ENCODE results near the gene IRF5. TPM values are rescaled to one million over a fixed set of nuclear protein-coding genes. Genes with fewer than 3 reads are reported as not detected.
"Not testable (repeated sequence)": the region's sequence is repeated elsewhere in the genome, so short reads cannot be mapped to it uniquely, and the experiment has no call there.

The IRF5 gene
- total RNA-seq, 1 experiment from 2014 or later, result 0.16 TPM

DNA sequence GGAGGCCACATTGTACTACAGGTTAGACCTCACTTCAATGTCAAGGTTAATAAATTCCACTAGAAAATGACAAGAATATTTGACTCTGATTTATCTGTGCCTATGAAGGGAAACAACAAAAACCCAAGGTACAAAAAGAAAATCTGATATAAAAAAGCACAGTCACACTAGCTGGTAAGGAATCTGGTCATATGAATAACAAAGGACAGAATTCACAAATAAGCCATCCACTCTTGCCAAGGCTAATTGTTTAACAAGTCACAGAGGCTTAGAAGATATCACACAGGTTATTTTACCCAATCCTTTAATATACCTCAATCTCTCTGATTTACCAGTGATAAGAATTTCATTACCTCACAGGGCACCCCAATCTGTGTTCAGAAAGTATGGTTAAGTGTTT, 47.9 kb downstream of the IRF5 start:
- Histone ChIP-seq H3K27ac (no peak overlapping the region), H3K4me1 (no peaks in the 10 kb centered on the region), H3K9me3 (replicated peaks) (no peaks in the 10 kb centered on the region), H3K4me3 (no peak overlapping the region), H3K27me3 (no peaks in the 10 kb centered on the region), H3K36me3 (peaks cover 60% of the 10 kb centered on the region)
- DNase-seq, result no peak

DNA sequence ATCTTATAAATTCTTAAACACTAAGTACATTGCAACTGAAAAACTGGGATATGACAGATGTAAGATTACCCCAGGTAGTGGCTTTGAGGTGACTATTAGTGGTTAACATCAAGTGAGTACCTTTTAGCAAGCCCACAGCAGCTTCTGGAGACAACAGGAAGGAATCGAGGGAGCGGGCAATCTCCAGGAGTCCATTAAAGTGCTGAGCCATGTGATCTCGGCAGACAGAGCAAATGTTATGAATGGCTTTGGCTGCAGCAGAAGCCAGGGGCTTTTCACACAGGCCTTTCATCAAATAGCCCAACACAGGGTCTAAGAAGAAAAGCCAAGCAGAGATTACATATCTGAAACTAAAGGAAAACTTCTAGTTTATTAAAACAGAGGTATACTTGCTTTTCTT, 48.9 kb downstream of the IRF5 start:
- Histone ChIP-seq H3K9me3 (replicated peaks) (no peaks in the 10 kb centered on the region), H3K27me3 (no peaks in the 10 kb centered on the region), H3K4me1 (no peaks in the 10 kb centered on the region), H3K27ac (no peak overlapping the region), H3K4me3 (no peak overlapping the region), H3K36me3 (peaks cover 52% of the 10 kb centered on the region)
- DNase-seq, result no peak

DNA sequence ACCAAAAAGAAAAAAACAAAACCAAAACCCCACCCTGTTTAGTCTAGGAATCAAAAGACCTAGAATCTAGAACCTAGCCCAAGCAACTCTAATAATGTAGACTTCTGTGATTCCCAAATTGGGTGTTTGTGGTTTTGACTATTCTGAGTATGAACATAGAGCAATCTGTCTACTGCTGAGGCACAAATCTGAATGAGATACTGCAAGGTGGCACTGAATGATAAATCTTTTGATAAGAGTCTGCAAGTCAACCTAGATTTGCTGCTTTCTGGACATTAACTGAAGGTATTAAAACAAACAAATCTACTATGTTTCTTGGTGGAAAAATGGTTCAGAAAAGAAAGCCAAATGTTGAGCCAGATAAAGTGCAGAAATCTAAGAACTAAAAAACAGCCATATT, 50.6 kb downstream of the IRF5 start:
- Histone ChIP-seq H3K27me3 (no peaks in the 10 kb centered on the region), H3K4me3 (no peak overlapping the region), H3K36me3 (peaks cover 55% of the 10 kb centered on the region), H3K27ac (no peak overlapping the region), H3K4me1 (no peaks in the 10 kb centered on the region), H3K9me3 (replicated peaks) (no peaks in the 10 kb centered on the region)
- no peak for DNase-seq

DNA sequence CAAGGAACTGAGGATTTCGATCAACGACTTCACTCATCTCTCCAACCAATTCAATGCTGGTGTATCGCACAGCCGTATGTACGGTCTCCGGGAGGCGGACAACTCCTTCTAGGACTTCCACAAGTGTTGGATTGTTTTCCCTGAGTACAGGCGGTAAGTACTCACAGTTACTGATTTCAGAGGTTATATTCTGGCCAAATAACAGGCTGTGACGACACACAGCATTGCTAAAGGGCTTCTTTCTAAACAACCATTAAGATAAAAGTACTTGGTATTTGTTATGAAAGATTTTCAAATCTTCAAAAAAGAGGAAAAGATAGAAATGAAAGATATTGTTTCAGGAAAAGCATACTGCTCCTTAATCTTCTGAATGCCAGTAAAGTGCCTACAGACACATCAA, 52.2 kb downstream of the IRF5 start:
- peaks cover 52% of the 10 kb centered on the region for H3K36me3 ChIP-seq

DNA sequence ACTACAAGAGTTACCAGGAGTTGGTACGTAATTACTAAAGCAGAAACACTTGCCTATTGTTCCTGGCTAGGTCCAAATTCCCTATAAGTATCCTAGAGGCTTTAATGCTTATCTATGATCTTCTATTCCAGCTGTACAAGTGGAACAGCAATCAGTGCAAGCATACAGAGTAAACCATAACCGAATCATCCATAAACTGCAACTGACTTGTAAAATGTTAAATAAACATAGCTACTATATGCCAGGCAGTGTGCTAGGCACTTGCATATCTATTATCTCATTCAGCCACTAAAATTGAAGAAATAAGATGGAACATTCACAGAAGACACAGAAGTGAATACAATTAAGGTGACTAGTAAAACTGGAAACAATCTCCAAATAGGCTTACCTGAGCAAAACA, 55.7 kb downstream of the IRF5 start:
- no peaks in the 10 kb centered on the region for H3K9me3 ChIP-seq (replicated peaks)
- no peak overlapping the region for H3K4me3 ChIP-seq
- no peaks in the 10 kb centered on the region for H3K4me1 ChIP-seq
- H3K36me3 ChIP-seq, result peaks cover 49% of the 10 kb centered on the region
- no peak overlapping the region for H3K27ac ChIP-seq
- H3K27me3 ChIP-seq, result no peaks in the 10 kb centered on the region
- DNase-seq, result no peak

More for the DNA sequence above, 52.2 kb downstream of the IRF5 start:
- H3K4me1 ChIP-seq, result no peaks in the 10 kb centered on the region
- no peak for DNase-seq
- no peaks in the 10 kb centered on the region for H3K9me3 ChIP-seq (replicated peaks)
- no peaks in the 10 kb centered on the region for H3K27me3 ChIP-seq
- H3K4me3 ChIP-seq, result no peak overlapping the region
- H3K27ac ChIP-seq, result no peak overlapping the region

DNA sequence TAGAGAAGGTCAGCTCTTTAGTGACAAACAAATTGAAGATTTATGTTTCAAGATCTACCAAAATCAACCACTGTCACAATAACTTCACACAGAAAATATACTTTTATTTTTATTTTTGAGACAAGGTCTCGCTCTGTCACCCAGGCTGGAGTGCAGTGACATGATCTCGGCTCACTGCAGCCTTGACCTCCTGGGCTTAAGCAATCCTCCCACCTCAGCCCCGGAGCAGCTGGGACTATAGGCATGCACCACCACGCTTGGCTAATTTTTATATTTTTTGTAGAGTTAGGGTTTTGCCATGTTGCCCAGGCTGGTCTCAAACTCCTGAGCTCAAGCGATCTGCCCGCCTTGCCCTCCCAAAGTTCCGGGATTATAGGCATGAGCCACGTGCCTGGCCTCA, 56.8 kb downstream of the IRF5 start:
- H3K4me1 ChIP-seq; H3K9me3 ChIP-seq (replicated peaks); H3K27ac ChIP-seq; DNase-seq; H3K4me3 ChIP-seq; H3K27me3 ChIP-seq: not testable (repeated sequence)
- peaks cover 49% of the 10 kb centered on the region for H3K36me3 ChIP-seq

DNA sequence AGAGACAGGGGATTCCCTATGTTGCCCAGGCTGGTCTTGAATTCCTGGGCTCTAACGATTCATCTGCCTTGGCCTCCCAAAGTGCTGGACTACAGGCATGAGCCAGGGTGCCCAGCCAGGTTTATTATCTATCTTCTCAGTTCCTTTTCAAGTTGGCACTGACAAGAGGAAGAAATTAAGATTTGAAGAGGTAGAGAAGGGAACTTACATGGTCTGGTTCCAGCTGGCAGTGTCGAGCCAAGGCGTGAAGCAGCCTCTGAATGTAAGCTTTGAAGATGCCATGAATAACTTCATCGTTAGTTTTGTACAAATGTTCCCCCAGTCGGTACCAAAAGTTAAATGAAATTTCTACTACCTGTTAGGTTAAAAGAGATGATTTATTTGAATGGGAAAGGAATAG, 59.5 kb downstream of the IRF5 start:
- no peak overlapping the region for H3K27ac ChIP-seq
- peaks cover 55% of the 10 kb centered on the region for H3K36me3 ChIP-seq
- H3K4me1 ChIP-seq, result no peaks in the 10 kb centered on the region
- no peaks in the 10 kb centered on the region for H3K27me3 ChIP-seq
- H3K9me3 ChIP-seq (replicated peaks), result no peaks in the 10 kb centered on the region
- no peak overlapping the region for H3K4me3 ChIP-seq
- DNase-seq, result no peak

Other genes starting within 250 kb of the IRF5 start
- 290 and 291 TPM in 2 replicates for gene CALU, start 198.6 kb upstream of the IRF5 start, total RNA-seq (2014; rRNA removed; shearing (Covaris generic))
- gene OPN1SW, start 162.1 kb upstream of the IRF5 start, total RNA-seq (2014; rRNA removed; shearing (Covaris generic)), result not detected in 2 replicates
- gene CCDC136, start 146.0 kb upstream of the IRF5 start, total RNA-seq (2014; rRNA removed; shearing (Covaris generic)), result 11.8 and 16.5 TPM in 2 replicates
- 158 and 172 TPM in 2 replicates for gene FLNC, start 107.5 kb upstream of the IRF5 start, total RNA-seq (2014; rRNA removed; shearing (Covaris generic))
- gene ATP6V1F, start 75.1 kb upstream of the IRF5 start, total RNA-seq (2014; rRNA removed; shearing (Covaris generic)), result 95.8 and 115 TPM in 2 replicates
- gene KCP, start 27.2 kb upstream of the IRF5 start, total RNA-seq (2014; rRNA removed; shearing (Covaris generic)), result 0.20 and 0.38 TPM in 2 replicates
- 80.2 and 82.3 TPM in 2 replicates for gene TNPO3, start 117.2 kb downstream of the IRF5 start, total RNA-seq (2014; rRNA removed; shearing (Covaris generic))
- gene TSPAN33, start 206.8 kb downstream of the IRF5 start, total RNA-seq (2014; rRNA removed; shearing (Covaris generic)), result 47.8 and 49.1 TPM in 2 replicates